ENCODE measurements around the gene TMEM145. TPM values are rescaled to one million over a fixed set of nuclear protein-coding genes. Genes with fewer than 3 reads are reported as not detected.

TMEM145 gene
- polyA plus RNA-seq, 1 donor from 2014 or later: 30.9 TPM

- Histone ChIP-seq H3F3A (ENCODE audit: insufficient read depth, low read length, poor library complexity, severe bottlenecking) (no peaks in the 10 kb centered on the region), H3K4me2 (ENCODE audit: low read length) (no peak overlapping the region), H2AFZ (ENCODE audit: low read depth, low read length) (no peak overlapping the region), H3K27ac (ENCODE audit: low read length) (no peak overlapping the region), H3K27me3 (ENCODE audit: insufficient read depth, low read depth, low read length) (no peaks in the 10 kb centered on the region), H3K9me2 (ENCODE audit: insufficient read depth, low read length) (no peaks in the 10 kb centered on the region), H3K36me3 (ENCODE audit: insufficient read depth, low read length) (peaks cover 6% of the 10 kb centered on the region), H3K9me3 (ENCODE audit: low read length) (no peaks in the 10 kb centered on the region), H3K79me2 (replicated peaks; ENCODE audit: insufficient read depth, low read length) (peaks cover 18% of the 10 kb centered on the region), H3K4me3 (ENCODE audit: low read length) (no peak overlapping the region), H3K9ac (ENCODE audit: low read length) (no peak overlapping the region), H4K20me1 (ENCODE audit: insufficient read depth) (peaks cover 12% of the 10 kb centered on the region)
- TF ChIP-seq TAF1 (IDR thresholded peaks at IDR 0.05; ENCODE audit: low read depth) (no peak), SMC3 (conservative IDR thresholded peaks at IDR 0.05; ENCODE audit: poor library complexity) (no peak), POLR2AphosphoS5 (IDR thresholded peaks at IDR 0.05) (no peak), REST (IDR thresholded peaks at IDR 0.05; ENCODE audit: borderline replicate concordance) (no peak), MXI1 (conservative IDR thresholded peaks at IDR 0.05; ENCODE audit: poor library complexity, severe bottlenecking) (no peak), RAD21 (conservative IDR thresholded peaks at IDR 0.05) (no peak), EZH2 (IDR thresholded peaks at IDR 0.05; ENCODE audit: borderline replicate concordance, insufficient read depth, low read length, poor library complexity, severe bottlenecking) (no peak)
These were observed 23.5 kb upstream of the TMEM145 start for GRCh38 chr19:42289556-42290041.

- H3K9ac ChIP-seq (ENCODE audit: low read length): no peak overlapping the region
- no peaks in the 10 kb centered on the region for H3K9me2 ChIP-seq (ENCODE audit: insufficient read depth, low read length)
- TF ChIP-seq RAD21 (conservative IDR thresholded peaks at IDR 0.05) (no peak), MXI1 (conservative IDR thresholded peaks at IDR 0.05; ENCODE audit: poor library complexity, severe bottlenecking) (no peak), EZH2 (IDR thresholded peaks at IDR 0.05; ENCODE audit: borderline replicate concordance, insufficient read depth, low read length, poor library complexity, severe bottlenecking) (no peak), EP300 (conservative IDR thresholded peaks at IDR 0.05; ENCODE audit: poor library complexity, severe bottlenecking) (no peak), TAF1 (IDR thresholded peaks at IDR 0.05; ENCODE audit: low read depth) (no peak), SMC3 (conservative IDR thresholded peaks at IDR 0.05; ENCODE audit: poor library complexity) (no peak), REST (IDR thresholded peaks at IDR 0.05; ENCODE audit: borderline replicate concordance) (no peak), CTCF (IDR thresholded peaks at IDR 0.05; ENCODE audit: poor library complexity, severe bottlenecking) (no peak), POLR2AphosphoS5 (IDR thresholded peaks at IDR 0.05) (no peak)
- H3K27ac ChIP-seq (ENCODE audit: low read length): no peak overlapping the region
- H2AFZ ChIP-seq (ENCODE audit: low read depth, low read length): no peak overlapping the region
- H4K20me1 ChIP-seq (ENCODE audit: insufficient read depth): peaks cover 9% of the 10 kb centered on the region
- no peaks in the 10 kb centered on the region for H3K27me3 ChIP-seq (ENCODE audit: insufficient read depth, low read depth, low read length)
- H3K4me2 ChIP-seq (ENCODE audit: low read length): no peak overlapping the region
- H3K4me3 ChIP-seq (ENCODE audit: low read length): no peak overlapping the region
- no peaks in the 10 kb centered on the region for H3F3A ChIP-seq (ENCODE audit: insufficient read depth, low read length, poor library complexity, severe bottlenecking)
- H3K9me3 ChIP-seq (ENCODE audit: low read length): no peaks in the 10 kb centered on the region
- peaks cover 13% of the 10 kb centered on the region for H3K79me2 ChIP-seq (replicated peaks; ENCODE audit: insufficient read depth, low read length)
- peaks cover 6% of the 10 kb centered on the region for H3K36me3 ChIP-seq (ENCODE audit: insufficient read depth, low read length)
These were observed 23.0 kb upstream of the TMEM145 start for GRCh38 chr19:42290136-42290522.
